NT2/D1 (cell line): Measurements from ENCODE around the gene KLHL30.

ENCODE experiments used
- DNase-seq: peaks from one replicate; pipeline ENCODE4 v3.0.0-alpha.2; 2011; ENCODE audit warnings: low read depth, low spot score
- H3K27me3 ChIP-seq: 2 replicates; pipeline ENCODE4 v1.6.0; 2011; ENCODE audit warnings: mild to moderate bottlenecking; ENCODE audit not compliant: insufficient read length, insufficient read depth
- H3K36me3 ChIP-seq: 2 replicates; pipeline ENCODE4 v1.6.1; 2011; ENCODE audit warnings: mild to moderate bottlenecking, low read length, mixed read lengths; ENCODE audit not compliant: insufficient read depth, insufficient read length
- H3K4me1 ChIP-seq: 2 replicates; pipeline ENCODE4 v1.5.1; 2011; ENCODE audit not compliant: insufficient read depth, insufficient read length
- H3K4me3 ChIP-seq: 2 replicates; pipeline ENCODE4 v1.5.1; 2011; ENCODE audit warnings: low read depth; ENCODE audit not compliant: insufficient read length
- H3K9ac ChIP-seq: 2 replicates; pipeline ENCODE4 v1.6.0; 2011; ENCODE audit warnings: low read depth; ENCODE audit not compliant: insufficient read length
- H3K9me3 ChIP-seq: 2 replicates; pipeline ENCODE4 v1.5.1; 2011; ENCODE audit warnings: mild to moderate bottlenecking, low read length; ENCODE audit not compliant: insufficient read depth
- SUZ12 ChIP-seq: IDR thresholded peaks from 2 replicates; pipeline ENCODE4 v1.6.1; 2011; ENCODE audit not compliant: insufficient read length, insufficient read depth; ENCODE audit errors: extremely low read depth
- YY1 ChIP-seq: IDR thresholded peaks from 2 replicates; pipeline ENCODE4 v1.6.1; 2011; ENCODE audit not compliant: insufficient read length, insufficient read depth
- ZNF274 ChIP-seq: IDR thresholded peaks from 2 replicates; pipeline ENCODE4 v1.6.1; 2011; ENCODE audit warnings: mild to moderate bottlenecking, low read depth, low read length

KLHL30 gene

GRCh38 chr2:238133499-238134392 is 4.7 kb upstream of the KLHL30 start:
- peaks cover 15% of the 10 kb centered on the region for H3K4me1 ChIP-seq
- H3K9ac ChIP-seq = no peak overlapping the region
- H3K9me3 ChIP-seq = no peaks in the 10 kb centered on the region
- no peaks in the 10 kb centered on the region for H3K27me3 ChIP-seq
- H3K36me3 ChIP-seq = no peaks in the 10 kb centered on the region
- no peak overlapping the region for H3K4me3 ChIP-seq
- TF ChIP-seq SUZ12 (no peak), YY1 (no peak), ZNF274 (no peak)
- DNase-seq = no peak

- no peaks in the 10 kb centered on the region for H3K27me3 ChIP-seq
- no peak for DNase-seq
- no peak overlapping the region for H3K4me3 ChIP-seq
- no peaks in the 10 kb centered on the region for H3K36me3 ChIP-seq
- TF ChIP-seq YY1 (no peak), ZNF274 (no peak), SUZ12 (no peak)
- no peaks in the 10 kb centered on the region for H3K9me3 ChIP-seq
- no peak overlapping the region for H3K9ac ChIP-seq
- peaks cover 22% of the 10 kb centered on the region for H3K4me1 ChIP-seq
Observed at GRCh38 chr2:238134393-238134785, 4.1 kb upstream of the KLHL30 start.

- H3K27me3 ChIP-seq = no peaks in the 10 kb centered on the region
- DNase-seq = no peak
- H3K4me1 ChIP-seq = peaks cover 24% of the 10 kb centered on the region
- H3K4me3 ChIP-seq = no peak overlapping the region
- no peak overlapping the region for H3K9ac ChIP-seq
- TF ChIP-seq SUZ12 = no peak
- TF ChIP-seq ZNF274 = no peak
- no peak for TF ChIP-seq YY1
- H3K9me3 ChIP-seq = no peaks in the 10 kb centered on the region
- peaks cover 5% of the 10 kb centered on the region for H3K36me3 ChIP-seq
Observed at GRCh38 chr2:238135601-238136150, 2.8 kb upstream of the KLHL30 start.

- Histone ChIP-seq H3K27me3 (no peaks in the 10 kb centered on the region), H3K4me1 (peaks cover 24% of the 10 kb centered on the region), H3K4me3 (no peak overlapping the region), H3K36me3 (peaks cover 14% of the 10 kb centered on the region), H3K9me3 (no peaks in the 10 kb centered on the region), H3K9ac (no peak overlapping the region)
- DNase-seq = no peak
- no peak for TF ChIP-seq YY1
- no peak for TF ChIP-seq SUZ12
- no peak for TF ChIP-seq ZNF274
Observed at GRCh38 chr2:238136820-238137537, 1.5 kb upstream of the KLHL30 start.

- H3K36me3 ChIP-seq = peaks cover 19% of the 10 kb centered on the region
- no peak for DNase-seq
- TF ChIP-seq YY1 (no peak), ZNF274 (no peak), SUZ12 (no peak)
- no peak overlapping the region for H3K9ac ChIP-seq
- peaks cover 24% of the 10 kb centered on the region for H3K4me1 ChIP-seq
- H3K9me3 ChIP-seq = no peaks in the 10 kb centered on the region
- no peak overlapping the region for H3K4me3 ChIP-seq
- H3K27me3 ChIP-seq = no peaks in the 10 kb centered on the region
Observed at GRCh38 chr2:238137885-238138284, 583 bp upstream of the KLHL30 start.

- Histone ChIP-seq H3K9me3 (no peaks in the 10 kb centered on the region), H3K9ac (peak overlapping the region; percentile 22), H3K36me3 (peaks cover 19% of the 10 kb centered on the region), H3K4me1 (peaks cover 19% of the 10 kb centered on the region), H3K4me3 (no peak overlapping the region), H3K27me3 (no peaks in the 10 kb centered on the region)
- DNase-seq = no peak
- no peak for TF ChIP-seq YY1
- TF ChIP-seq ZNF274 = no peak
- no peak for TF ChIP-seq SUZ12
Observed at GRCh38 chr2:238139196-238140039, 950 bp downstream of the KLHL30 start.
